NT2/D1 (cell line): ENCODE measurements around the gene CLEC4D.

Experiments
- SUZ12 ChIP-seq: IDR thresholded peaks from 2 replicates; pipeline ENCODE4 v1.6.1; 2011; ENCODE audit not compliant: insufficient read length, insufficient read depth; ENCODE audit errors: extremely low read depth
- YY1 ChIP-seq: IDR thresholded peaks from 2 replicates; pipeline ENCODE4 v1.6.1; 2011; ENCODE audit not compliant: insufficient read length, insufficient read depth
- ZNF274 ChIP-seq: IDR thresholded peaks from 2 replicates; pipeline ENCODE4 v1.6.1; 2011; ENCODE audit warnings: mild to moderate bottlenecking, low read depth, low read length

DNA sequence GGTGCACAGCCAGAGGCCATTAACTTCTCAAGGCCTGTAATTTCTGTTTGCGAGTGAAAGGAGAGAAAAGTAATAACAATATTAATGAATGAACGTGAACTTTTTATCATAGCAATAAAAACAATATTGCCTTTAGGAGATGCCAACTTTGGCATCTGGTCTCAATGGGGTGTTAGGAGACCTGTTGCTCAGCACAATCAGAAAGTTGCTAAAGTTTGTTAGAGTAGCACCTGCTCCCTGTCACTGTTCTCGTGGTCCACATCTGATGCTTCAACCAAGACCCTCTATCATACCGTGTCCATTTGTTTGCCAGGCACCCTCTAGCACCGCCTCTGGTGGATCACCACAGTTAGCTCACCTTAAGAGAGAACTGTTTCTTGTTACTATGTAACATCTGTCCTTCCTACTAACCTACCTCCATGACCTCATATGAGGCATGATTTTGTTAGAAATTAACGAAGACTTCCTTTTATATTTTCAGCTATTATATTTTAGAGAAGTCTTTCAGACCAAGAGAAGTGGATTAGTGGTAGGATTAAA lies 39.9 kb downstream of the CLEC4D start:
- TF ChIP-seq ZNF274: no peak
- no peak for TF ChIP-seq YY1
- TF ChIP-seq SUZ12: no peak
